NB4 (cell line): Measurements from ENCODE around the gene GMPPB.
"Not testable (repeated sequence)": the region's sequence is repeated elsewhere in the genome, so short reads cannot be mapped to it uniquely, and the experiment has no call there.

ENCODE experiments used
- DNase-seq: peaks from one replicate; pipeline ENCODE4 v3.0.0; 2010; ENCODE audit warnings: low read depth
- H3K4me3 ChIP-seq: one replicate; pipeline ENCODE4 v1.5.1; 2011; ENCODE audit warnings: mild to moderate bottlenecking, low read depth, low read length, moderate library complexity
- CTCF ChIP-seq: IDR thresholded peaks from one replicate; pipeline ENCODE4 v1.5.1; 2012; ENCODE audit warnings: low read depth, low read length
- MYC ChIP-seq: IDR thresholded peaks from 2 replicates; pipeline ENCODE4 v1.6.1; 2011; ENCODE audit warnings: low read depth, low read length
- POLR2A ChIP-seq: IDR thresholded peaks from 2 replicates; pipeline ENCODE4 v1.6.1; 2011; ENCODE audit warnings: mild to moderate bottlenecking; ENCODE audit not compliant: insufficient read length; ENCODE audit errors: extremely low read depth
- TF ChIP-seq, protein P1 (sequence below): IDR thresholded peaks from 2 replicates; pipeline ENCODE4 v1.6.1; 2011; ENCODE audit warnings: low read depth, low read length

The GMPPB gene

DNA sequence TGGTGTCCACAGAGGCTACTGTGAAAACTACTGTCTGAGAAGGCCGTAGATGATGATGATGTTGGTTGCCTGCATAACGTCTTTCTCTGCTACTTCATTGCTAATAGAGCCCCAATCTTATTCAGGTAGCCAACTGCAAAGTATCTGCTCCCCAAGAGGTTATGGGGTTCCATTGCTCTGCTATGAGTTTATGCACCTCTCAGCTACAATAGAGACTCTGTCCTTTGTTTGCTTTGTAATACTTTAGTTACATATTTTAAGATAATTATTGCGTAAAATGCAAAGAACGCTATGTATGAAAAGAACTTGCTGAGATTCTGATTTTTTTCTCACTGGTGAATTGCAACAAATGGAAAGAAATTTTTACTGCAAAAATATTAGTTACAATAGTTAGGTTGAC lies 27.8 kb upstream of the GMPPB start:
- no peak for DNase-seq
- no peak overlapping the region for H3K4me3 ChIP-seq
- TF ChIP-seq CTCF (no peak), POLR2A (no peak), MYC (no peak)
- TF ChIP-seq, protein P1, sequence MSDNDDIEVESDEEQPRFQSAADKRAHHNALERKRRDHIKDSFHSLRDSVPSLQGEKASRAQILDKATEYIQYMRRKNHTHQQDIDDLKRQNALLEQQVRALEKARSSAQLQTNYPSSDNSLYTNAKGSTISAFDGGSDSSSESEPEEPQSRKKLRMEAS, result no peak

DNA sequence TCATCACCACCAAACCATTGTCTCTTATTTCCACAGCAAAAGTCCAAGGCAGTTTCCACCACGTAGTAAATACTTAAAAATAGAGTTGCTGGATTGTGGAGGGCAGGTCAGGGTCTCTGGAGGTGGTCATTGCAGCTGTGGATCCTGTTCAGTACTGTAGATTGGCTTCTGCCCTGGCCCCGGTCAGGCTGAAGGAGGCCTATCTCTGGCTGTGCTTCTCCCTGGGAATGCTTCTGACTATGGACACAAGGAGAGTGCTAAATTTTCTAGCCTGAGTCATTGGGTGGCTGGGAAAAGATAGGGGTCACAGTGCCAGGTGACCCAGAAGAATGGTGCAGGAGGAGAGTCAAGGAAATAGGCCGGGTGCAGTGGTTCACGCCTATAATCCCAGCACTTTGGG lies 26.3 kb upstream of the GMPPB start:
- no peak overlapping the region for H3K4me3 ChIP-seq
- DNase-seq, result no peak
- TF ChIP-seq CTCF (no peak), MYC (no peak), POLR2A (no peak)
- TF ChIP-seq, protein P1, result no peak

- DNase-seq, H3K4me3 ChIP-seq: not testable (repeated sequence)
Measured at GRCh38 chr3:49748874-49749273, 25.1 kb upstream of the GMPPB start.

GRCh38 chr3:49747792-49748480 lies 24.2 kb upstream of the GMPPB start:
- TF ChIP-seq, protein P1, result no peak
- TF ChIP-seq MYC, result no peak
- TF ChIP-seq CTCF, result no peak
- TF ChIP-seq POLR2A, result no peak
- no peak for DNase-seq
- no peak overlapping the region for H3K4me3 ChIP-seq

DNA sequence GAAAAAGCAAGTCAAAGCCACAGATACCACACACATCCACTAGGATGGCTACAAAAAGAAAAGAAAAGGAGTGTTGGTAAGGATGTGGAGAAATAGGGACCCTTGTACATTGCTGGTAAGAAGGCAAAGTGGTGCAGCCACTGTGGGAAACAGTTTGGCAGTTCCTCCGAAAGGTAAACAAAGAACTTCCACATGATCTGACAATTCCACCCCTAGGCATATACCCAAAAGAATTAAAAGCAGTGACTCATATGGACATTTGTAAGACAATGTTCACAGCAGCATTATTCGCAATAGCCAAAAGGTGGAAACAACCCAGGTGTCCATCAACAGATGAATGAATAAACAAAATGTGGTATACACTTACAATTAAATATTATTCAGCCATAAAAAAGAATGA lies 22.2 kb upstream of the GMPPB start:
- DNase-seq, result no peak
- TF ChIP-seq MYC, result no peak
- no peak overlapping the region for H3K4me3 ChIP-seq

DNA sequence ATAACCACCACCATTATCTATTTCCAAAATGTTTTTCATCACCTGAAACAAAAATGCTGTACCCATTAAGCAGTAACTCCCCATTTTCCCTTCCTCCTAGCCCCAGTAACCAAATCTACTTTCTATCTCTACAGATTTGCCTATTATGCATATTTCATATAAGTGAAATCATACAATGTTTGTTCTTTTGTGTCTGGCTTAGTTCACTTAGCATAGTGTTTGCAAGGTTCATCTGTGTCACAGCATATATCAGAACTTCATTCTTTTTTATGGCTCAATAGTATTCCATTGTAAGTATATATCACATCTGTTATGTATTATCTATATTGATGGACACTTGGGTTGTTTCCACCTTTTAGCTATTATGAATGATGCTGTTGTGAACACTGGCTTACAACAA lies 16.7 kb upstream of the GMPPB start:
- H3K4me3 ChIP-seq, result no peak overlapping the region
- TF ChIP-seq, protein P1, result no peak
- DNase-seq, result no peak

DNA sequence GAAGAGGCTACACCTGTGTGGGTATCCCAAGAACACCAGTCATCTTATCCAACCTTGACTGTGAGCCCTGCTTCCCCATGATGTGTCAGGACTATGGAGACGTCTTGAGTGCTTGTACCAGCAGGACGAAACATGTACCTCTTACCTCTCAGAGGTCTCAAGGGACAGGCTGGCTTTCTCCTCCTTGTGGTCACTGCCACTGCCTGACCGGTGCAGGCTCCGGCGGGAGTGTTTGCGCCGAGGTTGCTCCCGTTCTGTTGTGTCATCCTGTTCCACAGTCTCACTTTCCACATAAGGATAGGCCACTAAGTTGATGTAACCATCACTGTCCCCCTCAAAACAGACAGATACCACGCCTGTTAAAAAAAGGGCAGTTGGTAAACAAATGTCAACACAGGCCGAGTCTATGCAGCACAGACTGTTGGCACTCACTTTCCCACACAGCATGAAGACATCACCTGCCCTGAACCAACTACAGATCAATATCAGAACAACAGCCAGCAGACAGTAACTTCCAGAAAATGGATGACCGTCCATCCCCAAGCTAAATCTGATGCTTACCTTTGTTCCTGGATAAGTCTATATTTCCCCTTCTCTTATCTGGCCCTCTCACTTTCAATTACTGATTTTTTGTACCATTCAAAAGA lies 14.4 kb upstream of the GMPPB start:
- DNase-seq, result no peak
- no peak for TF ChIP-seq POLR2A
- no peak for TF ChIP-seq CTCF
- TF ChIP-seq MYC, result no peak
- TF ChIP-seq, protein P1, result no peak
- H3K4me3 ChIP-seq, result no peak overlapping the region
